H4 (cell line): ENCODE data around the gene EXOC5. TPM values are rescaled to one million over a fixed set of nuclear protein-coding genes. Genes with fewer than 3 reads are reported as not detected.

Source experiments
- DNase-seq: peaks from one replicate; pipeline ENCODE4 v3.0.0-alpha.2; 2015; ENCODE audit warnings: low spot score
- total RNA-seq: library from RNA; depleted of rRNA; stranded (reverse); fragments of >200 nt; shearing (Covaris generic); gene quantifications from 2 replicates; pipeline ENCODE4 v1.2.3, GENCODE V29; 2014; rRNA removed

EXOC5 gene
- total RNA-seq, 1 experiment from 2014 or later: 41.8 TPM

DNA sequence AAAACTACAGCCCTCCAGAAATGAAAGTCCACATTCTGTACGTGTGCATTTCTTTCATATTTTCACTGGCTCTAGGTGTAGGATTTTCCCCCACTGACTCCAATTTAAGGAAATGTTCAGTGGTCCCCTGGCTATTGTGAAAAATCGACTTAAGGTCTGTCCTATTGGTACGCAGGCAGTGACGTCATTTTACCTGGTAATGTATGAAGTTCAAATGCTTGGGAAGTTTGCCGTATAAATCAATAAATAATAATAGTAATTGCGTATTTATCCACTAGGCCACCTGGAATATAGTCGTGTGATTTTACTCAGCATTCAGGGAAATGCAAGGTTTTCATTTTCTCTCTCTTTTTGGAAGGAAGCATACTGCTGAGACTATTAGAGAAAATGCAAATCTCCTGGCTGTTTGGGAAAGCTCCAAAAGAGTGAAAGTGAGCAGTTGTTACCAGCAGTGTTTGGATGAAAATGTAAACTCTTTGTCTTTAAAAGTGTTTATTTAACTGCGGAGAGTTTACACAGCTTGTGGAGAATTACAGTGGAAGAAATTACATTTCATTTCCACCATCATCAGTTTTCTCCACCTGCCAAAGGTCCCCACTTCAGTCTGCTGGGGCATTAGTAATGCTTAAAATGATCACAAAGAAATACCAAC is 107.0 kb downstream of the EXOC5 start:
- no peak for DNase-seq

- no peak for DNase-seq
Measured at GRCh38 chr14:57160333-57160732, 108.4 kb downstream of the EXOC5 start.

DNA sequence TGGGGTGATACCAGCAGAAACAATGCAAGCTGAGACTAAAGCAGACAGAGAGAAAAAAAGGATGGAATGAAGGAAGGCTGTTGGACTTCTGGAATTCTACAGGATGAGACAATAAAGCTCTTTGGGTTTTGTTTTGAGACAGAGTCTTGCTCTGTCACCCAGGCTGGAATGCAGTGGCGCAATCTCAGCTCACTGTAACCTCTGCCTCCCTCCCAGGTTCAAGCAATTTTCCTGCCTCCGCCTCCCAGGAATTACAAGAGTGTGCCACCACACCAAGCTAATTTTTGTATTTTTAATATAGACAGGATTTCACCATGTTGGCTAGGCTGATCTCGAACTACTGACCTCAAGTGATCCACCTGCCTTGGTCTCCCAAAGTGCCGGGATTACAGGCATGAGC is 115.4 kb downstream of the EXOC5 start:
- DNase-seq: no peak

Other genes starting within 250 kb of the EXOC5 start
- gene AP5M1, start 66 bp upstream of the EXOC5 start, total RNA-seq: 31.2 and 45.6 TPM in 2 replicates
- 15.7 and 23.0 TPM in 2 replicates for gene NAA30, start 121.7 kb upstream of the EXOC5 start, total RNA-seq
- not detected in 2 replicates for gene CCDC198, start 225.0 kb upstream of the EXOC5 start, total RNA-seq